GM12892 (cell line): ENCODE results near the gene PLCH1.

Source experiments
- POLR2A ChIP-seq: IDR thresholded peaks from 2 replicates; pipeline ENCODE4 v1.6.1; 2011; ENCODE audit warnings: low read depth, low read length, control low read depth
- POLR2AphosphoS5 ChIP-seq: IDR thresholded peaks from 2 replicates; pipeline ENCODE4 v1.6.1; 2011; ENCODE audit warnings: low read depth, low read length, control low read depth
- TAF1 ChIP-seq: IDR thresholded peaks from 2 replicates; pipeline ENCODE4 v1.6.1; 2011; ENCODE audit warnings: low read depth, mild to moderate bottlenecking, control low read depth, low read length, borderline replicate concordance

DNA sequence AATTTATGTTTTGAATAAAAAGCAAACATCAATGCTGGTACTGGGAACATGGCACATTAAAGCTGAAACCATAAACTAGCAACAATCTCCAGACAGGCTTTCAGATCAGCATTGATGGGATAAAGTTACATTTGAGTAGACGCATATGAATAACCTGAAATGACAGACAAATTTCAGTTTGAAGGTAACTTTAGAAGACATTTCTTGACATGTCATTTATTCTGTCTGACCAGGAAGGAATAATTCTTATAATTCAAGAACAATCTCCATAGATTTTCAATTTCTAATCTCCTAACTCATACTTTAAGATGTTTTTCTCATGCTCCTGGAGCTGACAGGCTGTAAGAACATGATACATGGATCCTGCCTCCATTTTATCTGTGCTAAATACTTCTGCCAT is 69.8 kb downstream of the PLCH1 start:
- TF ChIP-seq POLR2A = no peak
- TF ChIP-seq POLR2AphosphoS5 = no peak
- no peak for TF ChIP-seq TAF1
